ENCODE measurements around the gene SLC14A1.

DNA sequence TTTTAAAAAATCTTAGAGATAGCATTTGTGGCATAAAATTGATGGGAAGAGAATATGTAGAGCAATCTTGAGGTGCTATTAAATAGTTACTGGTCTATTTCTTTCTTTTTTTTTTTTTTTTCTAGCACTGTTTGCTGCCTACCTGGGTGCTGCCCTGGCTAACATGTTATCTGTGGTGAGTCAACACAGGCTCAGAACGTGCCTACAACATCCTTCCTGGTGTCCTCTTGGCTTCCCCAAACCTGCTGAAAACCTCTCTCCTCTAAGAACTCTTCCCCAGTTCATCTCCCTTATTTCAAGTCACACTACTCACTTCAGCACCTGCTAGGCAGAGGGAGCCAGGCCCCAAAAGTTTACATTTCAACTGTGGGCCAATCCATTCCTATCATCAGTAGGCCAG, 45.1 kb upstream of the SLC14A1 start:
- TF ChIP-seq, protein P1, sequence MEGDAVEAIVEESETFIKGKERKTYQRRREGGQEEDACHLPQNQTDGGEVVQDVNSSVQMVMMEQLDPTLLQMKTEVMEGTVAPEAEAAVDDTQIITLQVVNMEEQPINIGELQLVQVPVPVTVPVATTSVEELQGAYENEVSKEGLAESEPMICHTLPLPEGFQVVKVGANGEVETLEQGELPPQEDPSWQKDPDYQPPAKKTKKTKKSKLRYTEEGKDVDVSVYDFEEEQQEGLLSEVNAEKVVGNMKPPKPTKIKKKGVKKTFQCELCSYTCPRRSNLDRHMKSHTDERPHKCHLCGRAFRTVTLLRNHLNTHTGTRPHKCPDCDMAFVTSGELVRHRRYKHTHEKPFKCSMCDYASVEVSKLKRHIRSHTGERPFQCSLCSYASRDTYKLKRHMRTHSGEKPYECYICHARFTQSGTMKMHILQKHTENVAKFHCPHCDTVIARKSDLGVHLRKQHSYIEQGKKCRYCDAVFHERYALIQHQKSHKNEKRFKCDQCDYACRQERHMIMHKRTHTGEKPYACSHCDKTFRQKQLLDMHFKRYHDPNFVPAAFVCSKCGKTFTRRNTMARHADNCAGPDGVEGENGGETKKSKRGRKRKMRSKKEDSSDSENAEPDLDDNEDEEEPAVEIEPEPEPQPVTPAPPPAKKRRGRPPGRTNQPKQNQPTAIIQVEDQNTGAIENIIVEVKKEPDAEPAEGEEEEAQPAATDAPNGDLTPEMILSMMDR (IDR thresholded peaks at IDR 0.05), result no peak
- no peak for TF ChIP-seq POLR2A (IDR thresholded peaks at IDR 0.05)
